HG02759 (cell line): Measurements from ENCODE around the gene SOX21.

Experiments
- ATAC-seq: cut with Tn5 transposase; IDR thresholded peaks from one replicate; pipeline ENCODE4 v1.9.1; 2021; ENCODE audit warnings: mild to moderate bottlenecking, moderate library complexity; ENCODE audit not compliant: unreplicated experiment

The SOX21 gene

GRCh38 chr13:94709001-94709834, 3.1 kb downstream of the SOX21 start:
- ATAC-seq, result no peak

GRCh38 chr13:94708031-94708859, 4.1 kb downstream of the SOX21 start:
- no peak for ATAC-seq

- no peak for ATAC-seq
Observed at GRCh38 chr13:94707400-94708021, 4.8 kb downstream of the SOX21 start.

GRCh38 chr13:94706843-94707399, 5.4 kb downstream of the SOX21 start:
- ATAC-seq, result no peak

- ATAC-seq, result no peak
Observed at GRCh38 chr13:94706101-94706842, 6.1 kb downstream of the SOX21 start.

GRCh38 chr13:94705081-94706030, 7.0 kb downstream of the SOX21 start:
- no peak for ATAC-seq

- ATAC-seq, result no peak
Observed at GRCh38 chr13:94704377-94705080, 7.8 kb downstream of the SOX21 start.

GRCh38 chr13:94703721-94704314, 8.5 kb downstream of the SOX21 start:
- ATAC-seq, result no peak

- ATAC-seq, result no peak
Observed at GRCh38 chr13:94703271-94703670, 9.1 kb downstream of the SOX21 start.

- ATAC-seq, result no peak
Observed at GRCh38 chr13:94702181-94703041, 9.9 kb downstream of the SOX21 start.

GRCh38 chr13:94701313-94702180, 10.8 kb downstream of the SOX21 start:
- ATAC-seq, result no peak

- no peak for ATAC-seq
Observed at GRCh38 chr13:94700536-94700935, 11.8 kb downstream of the SOX21 start.

GRCh38 chr13:94700051-94700535, 12.3 kb downstream of the SOX21 start:
- ATAC-seq, result no peak

GRCh38 chr13:94696171-94696570, 16.2 kb downstream of the SOX21 start:
- ATAC-seq, result no peak

- no peak for ATAC-seq
Observed at GRCh38 chr13:94692030-94692429, 20.3 kb downstream of the SOX21 start.

- no peak for ATAC-seq
Observed at GRCh38 chr13:94683409-94683808, 28.9 kb downstream of the SOX21 start.
